CD4-positive, alpha-beta T cell treated with Interferon gamma for 1 hour (primary cell): ENCODE results near the gene VSIG1.

ENCODE experiments used
- DNase-seq: peaks from one replicate; pipeline ENCODE4 v3.0.0-alpha.2; 2020

The VSIG1 gene

GRCh38 chrX:108068121-108068520, 23.3 kb downstream of the VSIG1 start:
- DNase-seq: no peak

- DNase-seq: no peak
Observed at GRCh38 chrX:108070891-108071290, 26.0 kb downstream of the VSIG1 start.

GRCh38 chrX:108071578-108071977, 26.7 kb downstream of the VSIG1 start:
- DNase-seq: no peak

GRCh38 chrX:108072746-108073145, 27.9 kb downstream of the VSIG1 start:
- DNase-seq: no peak

GRCh38 chrX:108081110-108081509, 36.2 kb downstream of the VSIG1 start:
- DNase-seq: no peak

GRCh38 chrX:108087792-108088191, 42.9 kb downstream of the VSIG1 start:
- DNase-seq: no peak

GRCh38 chrX:108088511-108088910, 43.6 kb downstream of the VSIG1 start:
- no peak for DNase-seq

GRCh38 chrX:108090491-108091263, 45.8 kb downstream of the VSIG1 start:
- DNase-seq: no peak

GRCh38 chrX:108091264-108091877, 46.5 kb downstream of the VSIG1 start, which contains the start of the genes ATG4A and PSMD10:
Gene ATG4A, plus strand, starts transcription at chrX:108091778. Its CDS starts 49 bp downstream, at chrX:108091827.
Gene PSMD10, minus strand, starts transcription at chrX:108091542. Its CDS starts 22 bp downstream, at chrX:108091520.
- peak; percentile 90 for DNase-seq

- DNase-seq: no peak
Observed at GRCh38 chrX:108091878-108092291, 47.0 kb downstream of the VSIG1 start.

- no peak for DNase-seq
Observed at GRCh38 chrX:108097380-108097779, 52.5 kb downstream of the VSIG1 start.

GRCh38 chrX:108105473-108105872, 60.6 kb downstream of the VSIG1 start:
- no peak for DNase-seq

GRCh38 chrX:108114541-108114940, 69.7 kb downstream of the VSIG1 start:
- no peak for DNase-seq

- no peak for DNase-seq
Observed at GRCh38 chrX:108117988-108118387, 73.1 kb downstream of the VSIG1 start.

- DNase-seq: no peak
Observed at GRCh38 chrX:108121291-108121690, 76.4 kb downstream of the VSIG1 start.

GRCh38 chrX:108122748-108123147, 77.9 kb downstream of the VSIG1 start:
- DNase-seq: no peak

- no peak for DNase-seq
Observed at GRCh38 chrX:108123591-108124366, 78.9 kb downstream of the VSIG1 start.

GRCh38 chrX:108126661-108127060, 81.8 kb downstream of the VSIG1 start:
- no peak for DNase-seq

- no peak for DNase-seq
Observed at GRCh38 chrX:108127152-108127551, 82.3 kb downstream of the VSIG1 start.
